ENCODE data around the gene PARVA.

- TF ChIP-seq CTCF (IDR thresholded peaks at IDR 0.05; ENCODE audit: insufficient read depth, low read depth, low read length) (no peak), EZH2 (IDR thresholded peaks at IDR 0.05; ENCODE audit: insufficient read depth, low read length) (no peak)
Observed at GRCh38 chr11:12565406-12565805, 188.0 kb downstream of the PARVA start.

Data from astrocyte (in vitro differentiated cells and primary cell).